ENCODE results near the gene PTPRZ1.

Gene PTPRZ1

DNA sequence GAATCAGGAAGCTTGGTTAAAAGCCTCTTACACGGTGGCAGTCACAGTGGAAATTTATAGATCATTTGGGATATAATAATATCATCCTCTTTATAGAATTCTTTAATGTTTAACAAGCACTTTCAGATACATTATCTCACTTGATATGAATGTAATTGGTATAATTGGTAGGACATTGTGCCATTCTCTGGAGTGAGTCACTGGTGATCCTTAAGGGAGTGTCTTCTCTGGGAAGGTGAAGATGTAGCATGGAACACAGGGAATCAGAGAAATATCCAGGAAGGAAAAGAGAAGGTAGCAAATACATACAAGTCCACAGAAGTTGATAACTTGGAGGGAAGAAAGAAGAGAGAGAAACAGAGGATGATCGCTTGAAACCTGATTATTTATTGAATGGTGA lies 9.8 kb downstream of the PTPRZ1 start:
- TF ChIP-seq FOXP2 (optimal IDR thresholded peaks at IDR 0.05; ENCODE audit: borderline replicate concordance, extremely low read depth, extremely low read length, insufficient read depth): no peak
- no peak for TF ChIP-seq POLR2AphosphoS5 (IDR thresholded peaks at IDR 0.05; ENCODE audit: low read depth, low read length)
- TF ChIP-seq SIN3A (IDR thresholded peaks at IDR 0.05; ENCODE audit: borderline replicate concordance, insufficient read depth, low read length): no peak

DNA sequence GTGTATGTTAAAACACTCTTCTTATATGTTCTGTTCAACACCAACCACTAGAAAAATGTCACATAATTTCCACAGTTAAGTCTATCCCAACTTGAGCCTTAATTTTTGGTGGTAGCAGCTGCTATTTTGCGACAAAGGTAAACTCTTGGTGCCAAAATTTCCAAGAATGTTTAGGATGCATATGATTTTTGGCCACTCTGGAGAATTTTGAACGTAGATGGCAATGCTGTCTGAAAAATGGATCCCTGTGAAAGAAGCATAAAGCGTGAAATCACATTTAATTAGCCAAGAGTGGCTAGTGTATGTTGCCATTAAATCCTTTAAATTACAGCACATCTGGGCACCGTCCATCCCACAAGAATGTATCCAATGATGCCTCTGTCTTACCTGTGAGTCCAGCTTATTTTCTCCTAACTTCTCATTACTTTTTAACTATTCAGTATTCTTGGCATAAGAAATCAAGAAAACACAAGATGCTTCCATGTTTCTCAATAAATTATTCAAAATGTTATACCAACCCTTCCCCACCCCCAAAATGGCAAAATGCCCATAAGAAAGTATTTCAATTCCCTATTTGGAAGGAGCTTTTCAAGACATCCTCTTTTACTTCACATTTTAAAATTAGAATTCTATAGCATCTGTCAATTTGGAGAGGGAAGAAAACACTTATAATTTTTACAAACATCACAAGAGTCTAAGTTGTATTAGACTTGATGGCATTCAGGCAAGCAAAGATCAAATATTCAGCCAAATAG lies 12.4 kb downstream of the PTPRZ1 start:
- TF ChIP-seq SIN3A (IDR thresholded peaks at IDR 0.05; ENCODE audit: borderline replicate concordance, insufficient read depth, low read length) (no peak), FOXP2 (optimal IDR thresholded peaks at IDR 0.05; ENCODE audit: borderline replicate concordance, extremely low read depth, extremely low read length, insufficient read depth) (no peak), TAF1 (IDR thresholded peaks at IDR 0.05; ENCODE audit: borderline replicate concordance, insufficient read depth, low read length) (no peak), POLR2AphosphoS5 (IDR thresholded peaks at IDR 0.05; ENCODE audit: low read depth, low read length) (no peak)
- TF ChIP-seq, protein P1, sequence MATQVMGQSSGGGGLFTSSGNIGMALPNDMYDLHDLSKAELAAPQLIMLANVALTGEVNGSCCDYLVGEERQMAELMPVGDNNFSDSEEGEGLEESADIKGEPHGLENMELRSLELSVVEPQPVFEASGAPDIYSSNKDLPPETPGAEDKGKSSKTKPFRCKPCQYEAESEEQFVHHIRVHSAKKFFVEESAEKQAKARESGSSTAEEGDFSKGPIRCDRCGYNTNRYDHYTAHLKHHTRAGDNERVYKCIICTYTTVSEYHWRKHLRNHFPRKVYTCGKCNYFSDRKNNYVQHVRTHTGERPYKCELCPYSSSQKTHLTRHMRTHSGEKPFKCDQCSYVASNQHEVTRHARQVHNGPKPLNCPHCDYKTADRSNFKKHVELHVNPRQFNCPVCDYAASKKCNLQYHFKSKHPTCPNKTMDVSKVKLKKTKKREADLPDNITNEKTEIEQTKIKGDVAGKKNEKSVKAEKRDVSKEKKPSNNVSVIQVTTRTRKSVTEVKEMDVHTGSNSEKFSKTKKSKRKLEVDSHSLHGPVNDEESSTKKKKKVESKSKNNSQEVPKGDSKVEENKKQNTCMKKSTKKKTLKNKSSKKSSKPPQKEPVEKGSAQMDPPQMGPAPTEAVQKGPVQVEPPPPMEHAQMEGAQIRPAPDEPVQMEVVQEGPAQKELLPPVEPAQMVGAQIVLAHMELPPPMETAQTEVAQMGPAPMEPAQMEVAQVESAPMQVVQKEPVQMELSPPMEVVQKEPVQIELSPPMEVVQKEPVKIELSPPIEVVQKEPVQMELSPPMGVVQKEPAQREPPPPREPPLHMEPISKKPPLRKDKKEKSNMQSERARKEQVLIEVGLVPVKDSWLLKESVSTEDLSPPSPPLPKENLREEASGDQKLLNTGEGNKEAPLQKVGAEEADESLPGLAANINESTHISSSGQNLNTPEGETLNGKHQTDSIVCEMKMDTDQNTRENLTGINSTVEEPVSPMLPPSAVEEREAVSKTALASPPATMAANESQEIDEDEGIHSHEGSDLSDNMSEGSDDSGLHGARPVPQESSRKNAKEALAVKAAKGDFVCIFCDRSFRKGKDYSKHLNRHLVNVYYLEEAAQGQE (IDR thresholded peaks at IDR 0.05; ENCODE audit: insufficient read depth in 1 of 2, low read depth in 2 of 2, low read length in 2 of 2): no peak

- TF ChIP-seq TAF1 (IDR thresholded peaks at IDR 0.05; ENCODE audit: borderline replicate concordance, insufficient read depth, low read length) (no peak), SIN3A (IDR thresholded peaks at IDR 0.05; ENCODE audit: borderline replicate concordance, insufficient read depth, low read length) (no peak), POLR2AphosphoS5 (IDR thresholded peaks at IDR 0.05; ENCODE audit: low read depth, low read length) (no peak), FOXP2 (optimal IDR thresholded peaks at IDR 0.05; ENCODE audit: borderline replicate concordance, extremely low read depth, extremely low read length, insufficient read depth) (no peak)
- TF ChIP-seq, protein P1 (IDR thresholded peaks at IDR 0.05; ENCODE audit: insufficient read depth in 1 of 2, low read depth in 2 of 2, low read length in 2 of 2): no peak
These were observed 14.7 kb downstream of the PTPRZ1 start for GRCh38 chr7:121887634-121888033.

DNA sequence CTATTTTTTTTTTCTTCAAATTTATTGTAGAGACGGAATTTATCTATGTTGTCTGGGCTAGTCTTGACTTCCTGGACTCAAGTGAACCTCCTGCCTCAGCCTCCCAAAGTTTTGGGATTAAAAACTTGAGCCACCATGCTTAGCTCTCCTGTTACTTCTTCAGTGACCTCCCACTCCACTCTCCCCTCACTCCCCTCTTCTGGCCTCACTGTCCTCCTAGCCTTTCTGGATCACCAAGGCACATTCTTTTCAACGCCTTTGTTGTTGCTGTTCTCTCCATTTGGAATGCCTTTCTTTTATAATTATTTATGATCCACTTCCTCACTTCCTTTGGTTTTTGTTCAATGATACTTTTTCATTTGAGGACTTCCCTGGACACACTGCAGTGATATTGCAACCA lies 17.9 kb downstream of the PTPRZ1 start:
- TF ChIP-seq, protein P1 (IDR thresholded peaks at IDR 0.05; ENCODE audit: insufficient read depth in 1 of 2, low read depth in 2 of 2, low read length in 2 of 2): no peak
- TF ChIP-seq TAF1 (IDR thresholded peaks at IDR 0.05; ENCODE audit: borderline replicate concordance, insufficient read depth, low read length): no peak
- no peak for TF ChIP-seq SIN3A (IDR thresholded peaks at IDR 0.05; ENCODE audit: borderline replicate concordance, insufficient read depth, low read length)
- TF ChIP-seq FOXP2 (optimal IDR thresholded peaks at IDR 0.05; ENCODE audit: borderline replicate concordance, extremely low read depth, extremely low read length, insufficient read depth): no peak
- TF ChIP-seq POLR2AphosphoS5 (IDR thresholded peaks at IDR 0.05; ENCODE audit: low read depth, low read length): no peak

GRCh38 chr7:121891731-121892130 lies 18.8 kb downstream of the PTPRZ1 start:
- TF ChIP-seq SIN3A (IDR thresholded peaks at IDR 0.05; ENCODE audit: borderline replicate concordance, insufficient read depth, low read length) (no peak), TAF1 (IDR thresholded peaks at IDR 0.05; ENCODE audit: borderline replicate concordance, insufficient read depth, low read length) (no peak), FOXP2 (optimal IDR thresholded peaks at IDR 0.05; ENCODE audit: borderline replicate concordance, extremely low read depth, extremely low read length, insufficient read depth) (no peak), POLR2AphosphoS5 (IDR thresholded peaks at IDR 0.05; ENCODE audit: low read depth, low read length) (no peak)
- TF ChIP-seq, protein P1 (IDR thresholded peaks at IDR 0.05; ENCODE audit: insufficient read depth in 1 of 2, low read depth in 2 of 2, low read length in 2 of 2): no peak
